IPS DF 19.7 (cell line): Measurements from ENCODE around the gene TNRC6C.
A peak's percentile ranks its signal among the peaks of the same experiment; 100 is the strongest.

Experiments
- DNase-seq: peaks from one replicate; pipeline ENCODE4 v3.0.0-alpha.2; 2013; ENCODE audit warnings: low read depth, low spot score

The TNRC6C gene

GRCh38 chr17:78125138-78125913 lies 166.8 kb downstream of the TNRC6C start:
- DNase-seq, result no peak

- no peak for DNase-seq
Measured at GRCh38 chr17:78125976-78126894, 167.7 kb downstream of the TNRC6C start.

GRCh38 chr17:78126895-78127238 lies 168.4 kb downstream of the TNRC6C start:
- DNase-seq, result no peak

- DNase-seq, result no peak
Measured at GRCh38 chr17:78127239-78127887, 168.9 kb downstream of the TNRC6C start.

- DNase-seq, result no peak
Measured at GRCh38 chr17:78127888-78128550, 169.5 kb downstream of the TNRC6C start.

- DNase-seq, result no peak
Measured at GRCh38 chr17:78128551-78129350, 170.2 kb downstream of the TNRC6C start, which contains the start of gene TMC6. Gene TMC6, minus strand, starts transcription at chr17:78128755. Its CDS starts 1,923 bp downstream, at chr17:78126832.

- no peak for DNase-seq
Measured at GRCh38 chr17:78129351-78130089, 171.0 kb downstream of the TNRC6C start.

- DNase-seq, result no peak
Measured at GRCh38 chr17:78130090-78130436, 171.6 kb downstream of the TNRC6C start.

GRCh38 chr17:78130437-78131101 lies 172.1 kb downstream of the TNRC6C start, which contains the start of gene TMC8:
Gene TMC8, plus strand, starts transcription at chr17:78130771. Its CDS starts 818 bp downstream, at chr17:78131589.
- DNase-seq, result no peak

- no peak for DNase-seq
Measured at GRCh38 chr17:78131172-78132083, 172.9 kb downstream of the TNRC6C start.

GRCh38 chr17:78132084-78132676 lies 173.7 kb downstream of the TNRC6C start:
- no peak for DNase-seq

- no peak for DNase-seq
Measured at GRCh38 chr17:78132767-78133178, 174.3 kb downstream of the TNRC6C start.

GRCh38 chr17:78133179-78133951 lies 174.9 kb downstream of the TNRC6C start:
- DNase-seq, result no peak

- DNase-seq, result peak; percentile 73
Measured at GRCh38 chr17:78133971-78134898, 175.7 kb downstream of the TNRC6C start.

GRCh38 chr17:78134899-78135385 lies 176.4 kb downstream of the TNRC6C start:
- DNase-seq, result no peak
